IPS DF 19.7 (cell line): ENCODE data around the gene IRF2BP1.
"Not testable (repeated sequence)": the region's sequence is repeated elsewhere in the genome, so short reads cannot be mapped to it uniquely, and the experiment has no call there.

Source experiments
- DNase-seq: peaks from one replicate; pipeline ENCODE4 v3.0.0-alpha.2; 2013; ENCODE audit warnings: low read depth, low spot score

The IRF2BP1 gene

DNA sequence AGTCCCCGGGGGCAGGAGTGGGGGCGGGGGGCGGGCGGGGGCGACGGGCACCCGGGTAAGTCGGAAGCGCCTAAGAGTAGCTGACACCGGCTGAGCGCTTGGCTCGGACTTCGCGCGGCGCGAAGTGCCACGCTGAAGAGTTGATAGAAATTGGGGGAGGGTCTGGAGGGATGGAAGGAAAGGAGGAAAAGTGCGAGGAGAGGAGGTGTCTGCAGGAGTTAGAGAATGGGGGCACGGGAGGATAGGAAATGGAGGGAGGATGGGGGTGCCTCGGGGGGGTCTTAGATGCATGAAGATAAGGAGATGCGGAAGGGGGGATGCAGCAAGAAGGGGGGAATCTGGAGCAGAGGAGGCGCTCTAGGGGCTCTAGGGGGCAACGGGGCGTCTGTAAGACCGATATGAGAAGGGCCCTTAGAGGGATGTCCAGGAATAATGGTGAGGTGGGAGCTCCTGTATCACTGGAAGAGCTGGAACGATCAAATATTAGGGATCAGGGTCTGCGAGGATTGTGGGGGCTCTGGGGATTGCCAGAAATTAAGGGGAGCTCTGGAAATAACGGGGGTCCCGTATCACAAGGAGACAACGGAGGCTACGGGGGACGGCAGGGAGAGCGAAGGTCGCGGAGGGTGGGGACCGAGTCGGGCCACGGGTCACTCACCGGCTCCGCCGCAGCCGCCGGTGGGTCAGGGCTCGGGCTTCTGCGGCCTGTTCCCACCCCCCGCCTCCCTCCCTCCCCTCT lies 16.1 kb upstream of the IRF2BP1 start, which contains the start of gene MYPOP:
MYPOP (minus strand) TSS at position 702 of the 739 bp plus-strand sequence. CDS start 840 bp downstream, outside the sequence.
- DNase-seq: no peak

DNA sequence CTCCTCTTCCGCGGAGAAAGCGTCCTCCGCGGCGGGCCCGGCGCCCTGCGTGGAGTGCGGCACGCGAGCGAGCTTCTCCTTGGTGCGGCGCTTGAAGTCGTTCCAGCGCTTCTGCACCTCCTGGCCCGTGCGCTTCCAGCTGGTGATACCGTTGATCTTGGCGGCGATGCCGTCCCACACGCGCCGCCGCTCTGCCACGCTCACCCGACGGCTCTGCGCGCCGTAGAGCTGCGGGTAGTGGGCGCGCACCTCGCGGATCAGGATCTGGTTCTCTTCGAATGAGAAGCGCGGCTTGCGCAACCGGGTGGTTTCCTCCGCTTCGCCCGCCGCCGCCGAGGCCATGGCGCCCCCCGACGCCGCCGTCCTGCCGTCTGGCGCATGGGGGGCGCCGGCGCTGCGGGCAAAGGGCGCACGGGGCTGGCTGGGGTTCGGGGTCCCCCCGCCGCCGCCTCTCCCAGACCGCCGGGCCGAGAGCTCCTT lies 15.5 kb upstream of the IRF2BP1 start:
- DNase-seq: no peak

DNA sequence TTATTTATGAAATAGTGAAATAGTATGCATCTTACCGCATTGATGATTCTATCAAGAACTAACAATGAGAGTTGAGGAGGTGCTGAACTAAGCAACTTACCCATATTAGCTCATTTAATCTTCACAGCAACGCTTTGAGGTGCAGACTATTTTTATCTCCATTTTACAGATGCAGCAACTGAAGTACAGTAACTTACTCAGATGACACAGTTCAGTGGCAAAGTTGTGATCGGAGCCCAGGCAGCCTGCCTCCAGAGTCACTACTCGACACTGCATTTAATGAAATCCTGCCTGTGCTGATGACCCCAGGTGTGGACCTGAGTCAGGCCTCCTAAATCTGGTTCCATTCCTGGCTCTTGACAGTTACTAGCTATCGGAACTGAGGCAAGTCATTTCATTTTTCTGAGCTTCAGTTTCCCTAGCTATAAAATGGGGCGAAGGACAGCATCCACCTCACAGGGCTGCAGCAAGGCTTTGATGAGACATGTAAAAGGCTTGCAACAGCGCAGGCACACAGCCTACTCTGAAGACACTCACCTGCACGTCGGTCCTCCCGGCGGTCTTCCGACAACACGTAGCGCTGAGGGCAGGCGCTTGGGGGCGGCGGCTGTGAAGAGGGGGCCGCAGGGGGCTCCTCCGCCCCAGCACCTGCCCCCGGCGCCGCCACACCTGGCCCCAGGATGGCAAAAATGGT lies 14.9 kb upstream of the IRF2BP1 start:
- no peak for DNase-seq

DNA sequence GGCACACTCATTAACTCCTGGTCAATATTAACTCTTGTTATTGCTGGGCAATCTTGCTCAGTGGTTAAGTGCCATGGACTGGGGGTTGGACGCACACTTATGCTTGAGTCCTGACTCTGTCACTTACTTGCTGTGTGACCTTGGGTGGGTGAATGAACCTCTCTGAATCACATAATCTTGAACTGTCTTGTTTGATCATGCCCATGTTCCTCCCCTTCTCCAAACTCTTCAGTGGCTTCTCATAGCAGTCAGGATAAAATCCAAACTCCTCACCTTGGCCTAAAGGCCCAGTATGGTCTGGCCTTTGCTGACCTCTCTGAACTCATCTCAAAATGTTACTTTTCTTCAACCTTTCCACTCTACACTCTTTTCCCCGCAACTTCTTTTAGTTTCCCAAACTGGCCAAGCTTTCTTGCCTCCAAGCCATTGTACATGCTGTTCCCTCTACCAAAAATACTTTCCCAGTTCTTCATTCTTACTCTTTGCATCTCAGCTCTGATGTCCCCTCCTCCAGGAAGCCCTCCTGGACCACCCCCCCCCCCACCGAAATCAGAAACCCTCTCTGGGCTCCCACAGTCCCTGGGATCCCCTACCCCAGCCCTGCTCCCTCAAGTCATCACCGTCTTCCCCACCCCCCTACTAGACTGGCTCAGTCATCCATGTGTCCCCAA lies 14.1 kb upstream of the IRF2BP1 start:
- no peak for DNase-seq

DNA sequence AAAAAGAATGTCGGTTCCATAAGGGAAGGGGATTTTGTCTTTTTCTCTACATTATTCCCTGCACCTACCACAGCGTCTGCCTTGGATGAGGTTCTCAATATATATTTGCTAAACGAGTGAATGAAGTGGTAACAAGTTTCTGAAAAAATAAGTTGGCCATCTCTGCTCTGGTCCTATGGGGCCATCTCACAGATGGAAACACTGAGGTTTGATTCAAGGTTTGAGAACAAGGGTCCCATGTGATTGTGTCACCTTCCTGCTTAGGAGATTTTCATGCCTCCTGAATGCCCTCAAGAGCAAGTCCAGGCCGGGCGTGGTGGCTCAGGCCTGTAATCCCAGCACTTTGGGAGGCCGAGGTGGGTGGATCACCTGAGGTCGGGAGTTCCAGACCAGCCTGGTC lies 13.3 kb upstream of the IRF2BP1 start:
- no peak for DNase-seq

DNA sequence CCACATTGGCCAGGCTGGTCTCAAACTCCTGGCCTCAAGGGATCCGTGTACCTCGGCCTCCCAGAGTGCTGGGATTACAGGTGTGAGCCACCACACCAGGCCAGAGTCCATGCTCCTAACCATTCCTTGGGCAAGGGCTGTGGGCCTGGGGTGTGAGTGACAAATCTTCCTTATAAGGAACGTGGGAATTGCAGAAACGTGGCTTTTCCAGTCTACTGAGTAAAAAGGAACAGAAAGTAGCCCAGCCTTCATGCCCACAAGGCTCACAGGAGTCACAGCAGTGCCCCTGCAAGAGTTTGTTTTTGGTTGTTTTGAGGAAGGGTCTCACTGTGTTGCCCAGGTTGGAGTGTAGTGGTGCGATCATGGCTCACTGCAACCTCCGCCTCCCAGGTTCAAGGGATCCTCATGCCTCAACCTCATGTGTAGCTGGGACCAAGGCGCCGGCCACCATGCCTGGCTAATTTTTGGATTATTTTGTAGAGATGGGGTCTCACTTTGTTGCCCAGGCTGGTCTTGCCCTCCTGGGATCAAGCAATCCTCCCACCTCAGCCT lies 11.4 kb upstream of the IRF2BP1 start:
- DNase-seq: no peak

DNA sequence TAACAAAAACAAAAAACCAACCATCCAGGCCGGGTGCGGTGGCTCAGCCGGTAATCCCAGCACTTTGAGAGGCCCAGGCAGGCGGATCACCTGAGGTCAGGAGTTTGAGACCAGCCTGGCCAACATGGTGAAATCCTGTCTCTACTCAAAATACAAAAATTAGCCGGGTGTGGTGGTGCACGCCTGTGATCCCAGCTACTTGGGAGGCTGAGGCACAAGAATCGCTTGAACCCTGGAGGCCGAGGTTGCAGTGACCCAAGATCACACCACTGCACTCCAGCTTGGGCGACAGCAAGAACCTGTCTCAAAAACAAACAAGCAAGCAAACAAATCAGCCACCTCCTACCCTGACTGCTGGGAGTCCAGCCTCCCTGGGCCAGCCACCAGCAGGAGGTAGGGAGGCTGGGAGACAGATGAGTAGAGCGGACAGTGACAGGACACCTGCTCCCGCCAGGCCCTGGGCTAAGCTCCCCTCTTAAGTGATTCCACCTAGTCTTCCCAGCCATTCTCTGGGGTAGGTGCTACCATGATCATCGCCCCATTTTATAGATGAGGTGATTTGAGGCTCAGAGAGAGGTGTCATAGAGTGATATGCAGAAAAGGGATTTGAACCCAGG lies 10.2 kb upstream of the IRF2BP1 start:
- DNase-seq: not testable (repeated sequence)

DNA sequence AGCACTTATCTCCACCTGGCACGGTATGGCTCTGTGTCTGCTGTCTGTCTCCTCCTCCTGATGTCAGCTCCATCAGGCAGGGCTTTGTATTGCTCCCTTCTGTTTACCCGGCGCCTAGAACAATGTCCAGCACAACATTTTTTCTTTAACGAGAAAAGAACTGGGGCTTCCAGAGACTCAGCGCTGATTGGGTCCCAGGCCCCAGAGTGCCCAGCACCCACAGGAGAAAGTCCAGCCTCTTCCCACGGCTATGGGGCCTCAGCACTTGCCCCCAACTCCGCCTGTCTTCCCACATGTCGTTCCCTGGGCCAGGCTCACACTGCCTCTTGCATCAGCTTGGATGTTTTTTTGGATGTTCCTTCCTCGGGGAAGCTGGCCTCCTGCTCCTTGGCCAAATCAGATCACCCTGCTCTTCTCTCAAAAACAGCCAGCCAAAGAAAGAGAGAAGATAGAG lies 9.6 kb upstream of the IRF2BP1 start:
- DNase-seq: no peak

DNA sequence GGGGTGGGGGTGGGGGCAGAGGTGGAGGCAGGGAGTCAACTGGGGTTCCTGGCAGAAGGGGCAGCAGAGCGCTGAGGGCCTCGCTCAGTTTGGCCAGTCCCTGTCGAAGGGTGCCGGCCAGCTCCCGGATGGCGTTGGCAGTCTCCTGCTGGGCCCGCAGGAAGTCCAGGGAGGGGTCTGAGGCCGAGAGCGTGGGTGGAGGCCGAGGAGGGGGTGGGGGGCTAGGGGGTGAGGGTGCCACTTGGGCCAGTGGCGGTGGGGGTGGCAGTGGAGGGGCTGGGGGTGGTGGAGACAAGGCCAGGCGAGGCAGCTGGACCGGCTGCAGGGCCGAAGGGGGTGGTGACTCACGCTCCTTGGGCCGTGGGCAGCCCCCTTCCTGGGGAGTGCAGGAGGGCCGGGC lies 4.9 kb upstream of the IRF2BP1 start:
- no peak for DNase-seq

DNA sequence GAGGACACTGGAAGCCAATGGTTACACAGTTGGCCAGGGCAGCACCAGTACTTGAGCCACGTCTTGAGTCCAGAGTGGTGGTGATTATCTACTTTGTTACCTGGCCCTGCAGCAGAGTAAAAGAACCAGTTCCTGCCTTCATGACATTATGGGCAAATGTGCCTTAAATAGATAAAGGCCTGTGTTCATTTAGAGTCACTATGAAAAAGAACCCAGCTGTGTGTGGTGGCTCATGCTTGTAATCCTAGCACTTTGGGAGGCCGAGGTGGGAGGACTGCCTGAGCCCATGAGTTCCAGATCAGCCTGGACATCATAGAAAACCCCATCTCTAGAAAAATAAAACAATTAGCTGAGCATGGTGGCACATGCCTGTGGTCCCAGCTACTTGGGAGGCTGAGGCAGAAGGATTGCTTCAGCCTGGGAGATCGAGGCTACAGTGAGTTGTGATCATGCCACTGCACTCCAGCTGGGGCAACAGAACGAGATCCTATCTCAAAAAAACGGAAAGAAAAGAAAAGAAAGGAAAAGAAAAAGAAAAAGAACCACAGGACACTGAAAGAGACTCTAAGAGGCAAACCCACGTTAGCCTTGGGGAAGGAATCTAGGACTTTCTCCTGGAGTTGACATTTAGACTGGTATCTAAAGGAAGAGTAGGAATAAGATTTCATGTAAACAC lies 3.4 kb upstream of the IRF2BP1 start:
- no peak for DNase-seq

DNA sequence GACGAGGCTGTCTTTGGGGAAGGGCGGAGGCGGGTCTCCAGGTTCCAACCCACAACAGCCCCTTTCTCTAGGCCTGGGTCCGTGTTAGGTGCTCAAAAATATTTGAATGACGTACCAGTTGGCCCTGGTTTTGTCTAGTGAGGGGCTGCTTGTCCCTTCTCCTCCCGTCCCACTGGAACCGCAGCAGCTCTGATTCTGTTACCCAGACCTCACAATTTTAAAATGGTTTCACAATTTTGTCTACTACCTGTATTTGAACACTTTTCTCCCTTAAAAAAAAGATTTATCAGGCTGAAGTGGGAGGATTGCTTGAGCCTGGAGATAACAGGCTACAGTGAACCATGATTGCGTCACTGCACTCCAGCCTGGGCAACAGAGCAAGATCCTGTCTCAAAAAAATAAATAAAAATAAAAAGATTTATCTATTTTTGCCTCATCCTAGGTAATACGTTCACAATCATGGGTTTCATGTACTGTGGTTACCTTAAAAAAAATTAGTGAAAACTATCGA lies 1.3 kb upstream of the IRF2BP1 start:
- no peak for DNase-seq

DNA sequence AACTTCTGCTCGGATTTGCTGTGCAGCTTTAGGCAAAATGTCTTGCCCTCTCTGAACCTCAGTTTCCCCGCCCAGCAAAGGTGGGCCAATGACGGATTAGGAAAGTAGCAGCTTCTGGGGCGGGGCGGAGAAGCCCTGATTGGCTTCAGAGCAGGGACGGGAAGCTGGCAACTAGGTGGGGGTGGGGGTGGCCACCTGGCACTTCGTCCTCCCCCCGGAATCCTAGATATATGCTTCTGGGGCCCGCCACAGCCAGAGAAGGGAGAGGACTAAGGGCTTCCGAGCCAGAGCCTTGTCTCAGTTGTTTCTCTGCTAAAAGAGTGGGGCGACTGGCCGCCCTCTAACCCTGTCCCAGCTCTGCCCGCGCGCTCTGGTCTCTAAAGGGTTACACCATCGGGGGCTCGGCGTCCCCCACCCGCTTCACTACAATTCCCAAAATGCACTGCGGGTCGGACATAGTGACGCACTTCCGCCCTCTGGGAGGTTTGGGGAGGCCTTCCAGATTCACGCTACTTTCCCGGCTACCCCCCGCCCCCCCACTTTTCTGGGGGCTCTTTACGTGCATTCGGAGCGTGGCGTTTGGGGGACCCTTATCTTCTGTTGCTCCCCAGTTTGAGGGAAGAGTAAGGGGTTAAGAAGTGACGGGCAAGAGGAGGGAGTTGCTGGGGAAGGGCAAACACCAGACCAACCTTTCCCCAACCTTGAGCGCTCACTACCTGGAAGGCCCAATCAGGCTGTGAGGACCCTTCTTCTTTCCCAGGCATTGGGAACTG lies 672 bp upstream of the IRF2BP1 start:
- DNase-seq: no peak

DNA sequence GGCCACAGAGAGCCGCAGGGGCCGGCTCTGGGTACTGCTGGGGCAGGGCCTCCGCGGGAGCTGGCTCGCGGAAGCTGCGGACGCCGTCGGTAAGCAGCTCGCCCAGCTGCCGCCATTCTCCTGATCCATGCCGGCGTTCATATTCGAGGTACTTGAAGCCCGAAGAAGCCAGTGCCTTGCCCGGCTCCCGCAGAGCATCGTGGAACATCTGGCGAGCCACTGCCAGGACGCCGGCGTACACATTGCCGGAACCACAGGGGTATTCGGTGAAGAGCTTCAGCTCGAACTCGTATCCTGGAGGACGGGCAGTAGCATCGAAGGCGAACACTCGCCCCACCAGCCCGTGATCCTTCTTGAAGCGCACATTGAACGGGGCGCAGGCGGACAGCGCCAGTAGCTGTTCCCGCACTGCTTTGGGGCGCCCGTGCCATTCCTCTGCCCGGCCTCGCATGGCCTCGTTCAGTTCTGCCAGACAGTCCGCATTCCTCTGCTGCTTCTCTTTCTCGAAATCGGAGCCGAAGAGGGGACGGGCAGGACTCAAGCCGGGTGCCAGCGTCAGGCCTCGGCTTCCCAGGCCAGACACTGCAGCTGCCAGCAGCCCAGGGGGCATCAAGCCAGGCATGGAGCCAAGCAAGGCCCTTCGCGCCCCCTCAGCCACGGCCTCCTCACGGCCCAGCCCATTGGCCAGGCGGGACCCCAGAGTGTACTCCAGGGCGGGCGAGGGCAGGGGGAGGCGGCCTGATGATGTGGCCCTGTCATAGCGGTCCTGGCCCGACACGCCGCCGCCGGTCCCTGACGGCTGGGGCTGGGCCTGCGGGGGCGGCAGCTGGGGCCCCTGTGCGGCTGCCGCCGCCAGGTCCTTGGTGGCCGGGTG lies 1.0 kb downstream of the IRF2BP1 start:
- no peak for DNase-seq

DNA sequence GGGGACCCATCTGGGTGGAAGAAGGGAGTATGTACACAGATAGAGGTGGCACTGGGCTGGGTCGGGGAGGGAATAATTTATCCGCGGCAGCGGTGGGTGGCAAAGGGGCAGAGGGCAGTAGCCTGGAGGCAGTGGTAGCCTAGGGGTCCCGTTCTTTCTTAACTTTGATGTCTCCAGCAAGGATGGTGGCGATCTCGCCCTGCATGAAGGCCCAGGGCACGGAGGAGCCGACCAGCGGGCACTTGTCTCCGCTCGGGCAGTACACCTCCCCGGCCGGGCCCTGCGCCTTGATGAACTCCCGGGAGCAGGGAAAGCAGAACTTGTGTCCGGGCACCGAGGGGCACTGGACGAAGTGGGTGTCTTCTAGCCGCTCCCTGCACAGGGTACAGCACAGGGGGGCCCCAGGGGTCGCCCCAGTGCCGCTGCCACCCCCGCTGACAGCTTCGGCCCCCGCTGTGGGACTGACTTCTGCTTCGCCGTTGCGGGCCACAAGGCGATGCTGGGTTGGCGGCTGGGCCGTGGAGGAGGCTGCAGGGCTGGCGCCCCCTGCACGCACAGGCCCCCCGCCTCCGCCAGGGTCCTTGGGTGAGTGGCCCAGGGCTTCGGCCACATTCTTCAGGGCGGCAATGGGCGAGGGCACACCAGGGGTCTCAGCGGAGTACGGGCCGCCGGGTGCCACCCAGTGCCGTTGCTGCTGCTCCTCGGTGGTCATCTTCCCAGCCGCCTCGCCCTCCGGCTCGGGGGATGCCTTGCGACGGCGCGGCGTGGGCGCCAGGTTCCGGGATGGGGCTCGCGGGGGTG lies 1.9 kb downstream of the IRF2BP1 start:
- no peak for DNase-seq

DNA sequence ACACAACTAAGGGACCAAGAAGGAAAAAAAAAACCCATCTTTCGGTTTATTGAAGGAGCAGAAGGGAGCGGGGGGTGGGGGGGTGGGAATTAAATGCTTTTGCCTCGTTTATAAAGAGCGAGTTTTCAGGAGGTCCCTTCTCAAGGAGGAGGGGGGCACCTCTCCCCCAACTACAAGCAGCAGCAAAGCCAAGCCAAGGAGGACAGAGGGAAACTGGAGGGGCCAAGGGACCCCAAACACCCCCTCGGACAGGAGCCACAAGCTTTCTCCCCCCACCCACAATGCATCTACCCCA lies 2.4 kb downstream of the IRF2BP1 start:
- DNase-seq: no peak

DNA sequence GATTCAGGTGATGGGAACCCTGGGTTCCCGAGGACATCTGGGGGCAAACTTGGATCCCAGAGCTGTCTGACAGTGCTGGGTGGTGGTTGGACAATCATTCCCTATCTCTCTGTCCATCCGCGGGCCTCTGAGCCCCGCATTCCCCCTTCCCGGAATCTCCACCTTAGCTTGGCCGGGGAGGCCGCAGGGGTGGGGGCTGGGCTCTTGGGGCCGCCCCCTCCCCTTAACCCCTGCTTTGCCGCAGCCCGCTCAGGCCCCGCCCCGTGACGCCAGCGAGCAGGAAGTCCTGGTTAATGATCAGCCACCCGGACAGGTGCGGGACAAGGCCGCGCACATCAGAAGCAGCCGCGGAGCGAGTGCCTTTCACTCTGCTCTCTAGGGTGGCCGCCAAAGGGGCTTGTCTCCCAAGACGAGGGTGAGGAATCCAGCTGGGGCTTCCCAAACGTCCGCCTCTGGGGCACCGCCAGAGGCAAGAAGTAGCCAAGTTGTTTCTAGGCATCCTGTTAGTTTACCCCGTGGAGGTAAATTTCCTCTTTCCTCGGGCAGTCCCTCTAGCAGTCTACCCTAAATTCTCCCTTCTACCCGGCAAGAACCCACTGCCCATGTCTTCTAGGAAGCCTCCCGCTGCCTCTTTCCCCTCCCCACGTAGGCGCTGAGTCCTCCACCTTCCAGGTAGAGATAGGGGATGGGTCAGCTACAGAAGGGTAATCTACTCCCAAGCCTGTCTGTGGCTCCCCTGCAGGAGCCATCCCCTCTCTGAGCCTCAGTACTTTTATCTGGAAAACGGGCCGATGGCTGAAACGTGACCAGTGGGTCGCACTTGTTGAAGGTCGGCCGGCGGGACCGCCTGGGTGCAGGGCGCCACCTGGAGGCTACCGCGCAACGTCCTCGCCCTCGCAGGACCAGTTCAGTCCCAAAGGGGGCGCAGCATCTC lies 3.0 kb downstream of the IRF2BP1 start:
- DNase-seq: no peak

DNA sequence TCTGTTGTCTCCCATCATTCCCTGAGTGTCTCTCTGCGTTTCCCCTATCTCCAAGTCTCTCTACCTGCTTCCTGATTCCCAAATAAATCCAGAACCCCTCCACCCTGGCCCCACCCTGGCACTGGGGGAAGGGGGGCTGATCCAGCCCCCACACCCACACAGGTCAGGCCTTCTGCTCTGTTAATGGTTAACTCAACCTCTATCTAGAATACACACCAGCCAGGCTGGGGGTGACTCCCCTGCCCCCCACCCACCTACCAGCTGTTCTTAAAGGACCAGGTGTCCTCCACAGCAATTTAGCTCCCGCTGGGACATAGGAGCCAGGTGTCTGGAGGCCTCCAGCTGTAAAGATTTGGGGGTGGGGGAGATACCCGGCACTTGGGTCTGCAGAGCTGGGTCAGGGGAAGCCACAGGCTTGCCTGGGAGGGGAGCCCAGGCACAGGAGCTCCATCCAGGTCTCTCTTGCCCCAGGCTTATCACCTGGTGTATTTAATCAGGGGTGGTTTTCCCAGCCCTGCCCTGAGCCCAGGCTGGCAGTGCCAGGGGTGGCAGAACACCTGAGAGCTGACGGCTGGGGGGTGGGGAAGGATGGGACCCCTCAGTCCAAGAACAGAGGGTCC lies 3.9 kb downstream of the IRF2BP1 start:
- no peak for DNase-seq
